Upper lobe of left lung (tissue), 4 donors: ENCODE data around the gene FLOT2.

Experiments
- EP300 ChIP-seq, 4 donors: sonication (generic); formaldehyde crosslinking; IDR thresholded peaks; one replicate each; pipeline ENCODE4 v1.5.1; 2017; ENCODE audit warnings: antibody characterized with exemption in 4 of 4, control low read depth in 2 of 4
- POLR2A ChIP-seq, 4 donors: fragments of 450-650 bp; IDR thresholded peaks; one replicate each; pipeline ENCODE4 v1.5.1; 2016 to 2017; ENCODE audit warnings: antibody characterized with exemption in 4 of 4, mild to moderate bottlenecking in 2 of 4
- POLR2AphosphoS5 ChIP-seq, 2 donors: sonication (generic); formaldehyde crosslinking; IDR thresholded peaks; one replicate each; pipeline ENCODE4 v1.5.1; 2017; ENCODE audit warnings: antibody characterized with exemption in 2 of 2
- TF ChIP-seq, protein P1 (sequence below), 6 experiments: fragments of 450-650 bp in 4 of 6; fragments of 200-600 bp in 2 of 6; sonication (generic) in 2 of 6; IDR thresholded peaks; one replicate each; pipeline ENCODE4 v1.5.1; 2016 to 2019; ENCODE audit warnings: antibody characterized with exemption in 6 of 6

DNA sequence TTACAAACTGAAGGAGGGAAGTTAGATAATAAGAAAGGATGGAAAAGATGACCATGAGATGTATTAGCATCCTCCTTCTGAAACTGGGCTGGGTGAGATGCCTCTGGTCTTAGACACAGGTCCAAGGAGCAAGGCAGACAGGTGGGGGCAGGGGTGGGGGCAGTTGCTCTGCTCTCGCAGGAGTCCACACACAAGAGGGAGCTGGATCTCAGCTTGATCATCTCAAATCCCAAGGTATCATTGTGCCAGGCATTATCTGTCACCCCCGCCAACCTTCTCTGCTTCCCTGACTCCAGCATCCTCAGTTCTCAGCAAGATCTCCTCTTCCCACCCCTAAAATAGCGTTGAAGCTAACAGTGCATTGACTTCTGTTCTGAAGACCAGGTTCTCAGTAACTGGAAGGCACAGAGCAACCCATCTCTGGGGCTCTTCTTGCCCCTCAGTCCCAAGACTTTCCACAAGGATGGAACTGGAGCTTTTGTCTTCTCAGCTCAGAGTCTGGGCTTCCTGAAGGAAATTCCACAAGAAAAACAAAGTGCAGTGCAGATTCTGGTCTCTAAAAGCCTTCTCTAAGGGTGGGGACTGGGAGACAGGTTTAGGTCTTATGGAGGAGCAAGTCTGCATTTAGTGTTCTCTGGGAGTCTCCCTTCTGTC, 1.6 kb downstream of the FLOT2 start:
- TF ChIP-seq, protein P1, sequence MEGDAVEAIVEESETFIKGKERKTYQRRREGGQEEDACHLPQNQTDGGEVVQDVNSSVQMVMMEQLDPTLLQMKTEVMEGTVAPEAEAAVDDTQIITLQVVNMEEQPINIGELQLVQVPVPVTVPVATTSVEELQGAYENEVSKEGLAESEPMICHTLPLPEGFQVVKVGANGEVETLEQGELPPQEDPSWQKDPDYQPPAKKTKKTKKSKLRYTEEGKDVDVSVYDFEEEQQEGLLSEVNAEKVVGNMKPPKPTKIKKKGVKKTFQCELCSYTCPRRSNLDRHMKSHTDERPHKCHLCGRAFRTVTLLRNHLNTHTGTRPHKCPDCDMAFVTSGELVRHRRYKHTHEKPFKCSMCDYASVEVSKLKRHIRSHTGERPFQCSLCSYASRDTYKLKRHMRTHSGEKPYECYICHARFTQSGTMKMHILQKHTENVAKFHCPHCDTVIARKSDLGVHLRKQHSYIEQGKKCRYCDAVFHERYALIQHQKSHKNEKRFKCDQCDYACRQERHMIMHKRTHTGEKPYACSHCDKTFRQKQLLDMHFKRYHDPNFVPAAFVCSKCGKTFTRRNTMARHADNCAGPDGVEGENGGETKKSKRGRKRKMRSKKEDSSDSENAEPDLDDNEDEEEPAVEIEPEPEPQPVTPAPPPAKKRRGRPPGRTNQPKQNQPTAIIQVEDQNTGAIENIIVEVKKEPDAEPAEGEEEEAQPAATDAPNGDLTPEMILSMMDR (IDR thresholded peaks at IDR 0.05), result no peak
- TF ChIP-seq EP300 (IDR thresholded peaks at IDR 0.05) (no peak), POLR2AphosphoS5 (IDR thresholded peaks at IDR 0.05) (no peak), POLR2A (IDR thresholded peaks at IDR 0.05) (no peak)
